ENCODE results near the gene SHD.
"Not testable (repeated sequence)": the region's sequence is repeated elsewhere in the genome, so short reads cannot be mapped to it uniquely, and the experiment has no call there.

SHD gene

DNA sequence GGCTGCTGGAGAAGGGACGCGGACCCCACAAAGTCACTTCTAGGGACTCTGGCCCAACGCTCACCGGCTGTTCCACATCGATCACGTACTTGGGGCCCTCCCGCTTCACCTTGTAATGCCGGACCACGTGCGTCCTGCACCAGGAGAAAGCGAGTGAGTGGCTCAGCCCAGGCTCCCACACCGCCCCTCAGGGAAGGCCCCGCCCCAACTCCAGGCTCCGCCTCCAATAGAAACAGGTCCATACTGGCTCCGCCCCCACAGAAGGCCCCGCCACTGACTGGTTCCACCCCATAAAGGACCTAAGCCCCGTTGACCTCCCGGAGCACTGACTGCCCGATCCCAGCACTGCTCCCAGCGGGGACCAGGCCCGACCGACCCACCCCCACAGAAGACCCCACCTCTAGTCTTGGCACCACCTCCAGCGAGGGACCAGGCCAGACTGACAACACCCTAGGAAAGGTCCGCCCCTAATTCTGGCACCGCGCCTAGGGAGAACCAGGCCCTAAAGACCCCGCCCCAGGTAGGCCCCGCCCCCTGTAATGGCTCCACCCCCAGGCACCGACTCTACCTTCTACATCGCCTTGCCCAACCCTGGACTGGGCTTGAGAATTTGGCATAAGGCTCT lies 48.3 kb downstream of the SHD start:
- no peak for DNase-seq (ENCODE audit: low read depth)

GRCh38 chr19:4327877-4328242 lies 48.8 kb downstream of the SHD start:
- DNase-seq (ENCODE audit: low read depth): no peak

GRCh38 chr19:4328243-4328990 lies 49.4 kb downstream of the SHD start:
- peak; percentile 45 for DNase-seq (ENCODE audit: low read depth)

GRCh38 chr19:4328991-4329681 lies 50.1 kb downstream of the SHD start:
- not testable (repeated sequence) for DNase-seq (ENCODE audit: low read depth)

DNA sequence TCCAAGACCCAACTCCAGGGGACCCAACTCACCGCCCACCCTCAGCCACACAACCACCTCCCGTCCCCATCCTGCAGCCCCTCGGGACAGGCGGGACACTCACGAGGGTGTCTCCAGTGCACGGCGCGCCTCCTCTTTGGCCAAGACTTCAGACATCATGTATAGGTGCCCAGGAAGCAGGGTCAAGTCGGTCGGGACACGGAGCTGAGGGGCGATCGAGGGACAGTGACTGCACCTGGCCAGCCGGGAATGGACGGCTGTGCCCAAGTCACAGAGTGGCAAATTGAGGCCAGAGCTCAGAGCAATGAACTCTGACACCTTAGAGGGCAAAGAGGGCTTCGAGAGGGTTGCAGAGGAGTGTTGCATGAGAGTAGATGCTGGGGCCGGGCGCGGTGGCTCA lies 50.8 kb downstream of the SHD start:
- no peak for DNase-seq (ENCODE audit: low read depth)

GRCh38 chr19:4334929-4335570 lies 56.0 kb downstream of the SHD start:
- no peak for DNase-seq (ENCODE audit: low read depth)

- DNase-seq (ENCODE audit: low read depth): no peak
Observed at GRCh38 chr19:4337906-4338440, 58.9 kb downstream of the SHD start.

GRCh38 chr19:4338441-4339355 lies 59.6 kb downstream of the SHD start, which contains the start of gene STAP2:
TSS of gene STAP2 (minus strand) at chr19:4338827. CDS start at chr19:4338753, 74 bp downstream.
- no peak for DNase-seq (ENCODE audit: low read depth)
